Measurements from ENCODE around the gene TNRC6C. TPM values are rescaled to one million over a fixed set of nuclear protein-coding genes. Genes with fewer than 3 reads are reported as not detected.
"Not testable (repeated sequence)": the region's sequence is repeated elsewhere in the genome, so short reads cannot be mapped to it uniquely, and the experiment has no call there.

TNRC6C gene
- total RNA-seq, 1 donor from 2014 or later = 7.5 TPM

GRCh38 chr17:77930780-77931768, 27.4 kb upstream of the TNRC6C start:
- DNase-seq (ENCODE audit: low read depth in 2 of 2) = no peak

GRCh38 chr17:77933777-77934398, 24.6 kb upstream of the TNRC6C start:
- no peak for DNase-seq (ENCODE audit: low read depth in 2 of 2)

GRCh38 chr17:77935121-77935571, 23.4 kb upstream of the TNRC6C start:
- no peak for DNase-seq (ENCODE audit: low read depth in 2 of 2)

GRCh38 chr17:77935744-77936143, 22.8 kb upstream of the TNRC6C start:
- not testable (repeated sequence) for DNase-seq (ENCODE audit: low read depth in 2 of 2)

GRCh38 chr17:77936881-77937280, 21.6 kb upstream of the TNRC6C start:
- DNase-seq (ENCODE audit: low read depth in 2 of 2) = no peak

- DNase-seq (ENCODE audit: low read depth in 2 of 2) = no peak
Measured at GRCh38 chr17:77941004-77941403, 17.5 kb upstream of the TNRC6C start.

- DNase-seq (ENCODE audit: low read depth in 2 of 2) = no peak
Measured at GRCh38 chr17:77942112-77942988, 16.2 kb upstream of the TNRC6C start.

- no peak for DNase-seq (ENCODE audit: low read depth in 2 of 2)
Measured at GRCh38 chr17:77943971-77944370, 14.5 kb upstream of the TNRC6C start.

- no peak for DNase-seq (ENCODE audit: low read depth in 2 of 2)
Measured at GRCh38 chr17:77944390-77945222, 13.9 kb upstream of the TNRC6C start.

- no peak for DNase-seq (ENCODE audit: low read depth in 2 of 2)
Measured at GRCh38 chr17:77946900-77947645, 11.4 kb upstream of the TNRC6C start.

- DNase-seq (ENCODE audit: low read depth in 2 of 2) = peak; percentile 49 to 64
Measured at GRCh38 chr17:77948690-77949114, 9.8 kb upstream of the TNRC6C start.

GRCh38 chr17:77951123-77951522, 7.4 kb upstream of the TNRC6C start:
- DNase-seq (ENCODE audit: low read depth in 2 of 2) = no peak

GRCh38 chr17:77952368-77952767, 6.1 kb upstream of the TNRC6C start:
- no peak for DNase-seq (ENCODE audit: low read depth in 2 of 2)

- peak; percentile 7 to 14 for DNase-seq (ENCODE audit: low read depth in 2 of 2)
Measured at GRCh38 chr17:77957235-77957856, 1.2 kb upstream of the TNRC6C start.

- DNase-seq (ENCODE audit: low read depth in 2 of 2) = no peak
Measured at GRCh38 chr17:77958716-77959125, 218 bp downstream of the TNRC6C start.

- peak; percentile 8 to 50 for DNase-seq (ENCODE audit: low read depth in 2 of 2)
Measured at GRCh38 chr17:77959126-77959925, 823 bp downstream of the TNRC6C start.

GRCh38 chr17:77959926-77960521, 1.5 kb downstream of the TNRC6C start:
- DNase-seq (ENCODE audit: low read depth in 2 of 2) = peak in 1 of 2 donors; percentile 7

GRCh38 chr17:77961741-77962140, 3.2 kb downstream of the TNRC6C start:
- peak in 1 of 2 donors; percentile 37 for DNase-seq (ENCODE audit: low read depth in 2 of 2)
